OCI-LY7 (cell line): ENCODE data around the gene LAIR2. TPM values are rescaled to one million over a fixed set of nuclear protein-coding genes. Genes with fewer than 3 reads are reported as not detected.
A peak's percentile ranks its signal among the peaks of the same experiment; 100 is the strongest.

Experiments used
- BruUV-seq: library from RNA; stranded (reverse); fragments of 400-500 nt; replicated peaks from 2 replicates; lab custom pipeline; 2021; lab: Mats Ljungman, UMichigan
- CTCF ChIA-PET: fragments of 300-600 bp; sonication (Branson Sonifier 250); formaldehyde crosslinking; loops from one replicate; lab custom pipeline; 2022; ENCODE audit warnings: antibody characterized with exemption; ENCODE audit not compliant: unreplicated experiment; lab: Charles Lee
- POLR2A ChIA-PET: fragments of 300-600 bp; sonication (Branson Sonifier 250); formaldehyde crosslinking; loops from one replicate; lab custom pipeline; 2022; ENCODE audit warnings: antibody characterized with exemption; lab: Charles Lee
- DNase-seq: peaks from one replicate; pipeline ENCODE4 v3.0.0-alpha.2; 2015; ENCODE audit warnings: low spot score
- H2AFZ ChIP-seq: fragments of 200-600 bp; sonication (generic), shearing (Covaris generic); 2 replicates; pipeline ENCODE4 v1.6.1; 2014; ENCODE audit warnings: mild to moderate bottlenecking, antibody characterized with exemption, low read length, moderate library complexity
- H3K27ac ChIP-seq: fragments of 200-600 bp; sonication (generic); 2 replicates; pipeline ENCODE4 v1.5.1; 2014; ENCODE audit warnings: mixed run types, low read depth, mild to moderate bottlenecking, moderate library complexity, low read length, inconsistent platforms; ENCODE audit not compliant: poor library complexity, severe bottlenecking
- H3K36me3 ChIP-seq: fragments of 200-600 bp; sonication (generic); 2 replicates; pipeline ENCODE4 v1.6.1; 2014; ENCODE audit warnings: mild to moderate bottlenecking, antibody characterized with exemption, low read length, moderate library complexity, mixed read lengths; ENCODE audit not compliant: insufficient read depth
- H3K4me1 ChIP-seq: fragments of 200-600 bp; sonication (generic); 2 replicates; pipeline ENCODE4 v1.5.1; 2014; ENCODE audit warnings: mild to moderate bottlenecking, low read length; ENCODE audit not compliant: insufficient read depth, poor library complexity, severe bottlenecking
- H3K4me2 ChIP-seq: fragments of 200-600 bp; sonication (generic); 2 replicates; pipeline ENCODE4 v1.6.1; 2014; ENCODE audit warnings: mild to moderate bottlenecking, low read length
- H3K4me3 ChIP-seq: fragments of 200-600 bp; sonication (generic); 2 replicates; pipeline ENCODE4 v1.5.1; 2014; ENCODE audit warnings: mild to moderate bottlenecking, low read depth, low read length; ENCODE audit not compliant: poor library complexity, severe bottlenecking
- H3K79me2 ChIP-seq: fragments of 200-600 bp; sonication (generic); 2 replicates; pipeline ENCODE4 v1.6.1; 2016; ENCODE audit warnings: low read depth, mild to moderate bottlenecking, low read length, moderate library complexity, mixed read lengths; ENCODE audit not compliant: insufficient read depth
- H3K9me2 ChIP-seq: fragments of 200-600 bp; sonication (generic); 2 replicates; pipeline ENCODE4 v1.6.1; 2016; ENCODE audit warnings: mild to moderate bottlenecking, low read length, mixed read lengths; ENCODE audit not compliant: insufficient read depth
- H3K9me3 ChIP-seq: fragments of 200-600 bp; sonication (generic); 2 replicates; pipeline ENCODE4 v1.6.1; 2014; ENCODE audit warnings: mild to moderate bottlenecking, mixed run types, low read length, mixed read lengths
- H4K20me1 ChIP-seq: fragments of 200-600 bp; sonication (generic); 2 replicates; pipeline ENCODE4 v1.6.1; 2014; ENCODE audit warnings: mild to moderate bottlenecking, antibody characterized with exemption, low read length, moderate library complexity, mixed read lengths; ENCODE audit not compliant: insufficient read depth
- EZH2phosphoT487 ChIP-seq: fragments of 200-600 bp; sonication (generic); IDR thresholded peaks from 2 replicates; pipeline ENCODE4 v1.6.1; 2018; ENCODE audit warnings: low read depth, borderline replicate concordance, mild to moderate bottlenecking, mixed run types, antibody characterized with exemption, low read length, moderate library complexity, mixed read lengths
- intact Hi-C: fragments of 100-400 bp; cut with micrococcal nuclease; formaldehyde crosslinking; loops from one replicate; pipeline ENCODE4 v1.10.0; 2022; ENCODE audit not compliant: unreplicated experiment
- total RNA-seq, 2 experiments: library from RNA; depleted of rRNA in 1 of 2; stranded (reverse); fragments of >200 nt in 1 of 2; shearing (Covaris generic) in 1 of 2; gene quantifications; 2 replicates each; pipeline ENCODE4 v1.2.3, GENCODE V29; 2014 to 2022
- TF ChIP-seq, protein P1 (sequence below): fragments of 200-600 bp; sonication (generic); conservative IDR thresholded peaks from 2 replicates; pipeline ENCODE4 v1.5.1; 2014; ENCODE audit warnings: mild to moderate bottlenecking, antibody characterized with exemption, low read length, moderate library complexity, mixed read lengths

Gene LAIR2
- total RNA-seq, 2 experiments from 2014 or later = not detected

DNA sequence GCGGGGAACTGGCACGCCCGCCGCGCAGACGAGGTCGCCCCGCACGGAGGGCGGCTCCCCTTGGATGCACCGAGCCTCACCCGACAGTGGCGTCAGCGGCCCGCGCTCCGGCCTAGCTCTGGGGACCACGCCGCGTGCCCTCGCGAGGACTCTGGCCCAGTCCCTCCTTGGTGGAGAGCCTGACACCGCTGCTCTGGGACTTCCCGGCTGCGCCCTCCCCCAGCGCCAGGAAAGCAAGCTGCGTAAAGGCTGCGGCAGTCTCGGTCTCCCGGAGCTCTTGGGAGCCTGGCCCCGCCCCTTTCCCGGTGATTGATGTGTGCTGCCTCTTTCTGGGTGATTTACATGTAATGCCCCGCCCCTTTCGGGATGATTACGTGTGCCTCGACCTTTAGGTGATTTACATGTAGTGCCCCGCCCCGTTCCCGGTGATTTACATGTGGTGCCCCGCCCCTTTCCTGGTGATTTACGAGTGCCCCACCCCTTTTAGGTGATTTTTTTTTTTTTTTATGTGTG, 39.0 kb upstream of the LAIR2 start, which contains the start of gene LENG9:
Gene LENG9, minus strand, starts transcription at position 248 of the 513 bp plus-strand sequence. CDS start 252 bp downstream, outside the sequence.
- Histone ChIP-seq H3K9me3 (no peaks in the 10 kb centered on the region), H3K4me3 (peak within 1 kb of the TSS; percentile 76), H3K79me2 (no peaks in the 10 kb centered on the region), H3K4me2 (peak within 1 kb of the TSS; percentile 88), H4K20me1 (no peaks in the 10 kb centered on the region; the same call in 1 of the 2 replicates), H3K36me3 (peaks cover 39% of the 10 kb centered on the region), H3K4me1 (peaks cover 20% of the 10 kb centered on the region), H2AFZ (peak within 1 kb of the TSS; percentile 84), H3K27ac (peak within 1 kb of the TSS; percentile 92), H3K9me2 (no peaks in the 10 kb centered on the region)
- no peak for TF ChIP-seq EZH2phosphoT487
- TF ChIP-seq, protein P1, sequence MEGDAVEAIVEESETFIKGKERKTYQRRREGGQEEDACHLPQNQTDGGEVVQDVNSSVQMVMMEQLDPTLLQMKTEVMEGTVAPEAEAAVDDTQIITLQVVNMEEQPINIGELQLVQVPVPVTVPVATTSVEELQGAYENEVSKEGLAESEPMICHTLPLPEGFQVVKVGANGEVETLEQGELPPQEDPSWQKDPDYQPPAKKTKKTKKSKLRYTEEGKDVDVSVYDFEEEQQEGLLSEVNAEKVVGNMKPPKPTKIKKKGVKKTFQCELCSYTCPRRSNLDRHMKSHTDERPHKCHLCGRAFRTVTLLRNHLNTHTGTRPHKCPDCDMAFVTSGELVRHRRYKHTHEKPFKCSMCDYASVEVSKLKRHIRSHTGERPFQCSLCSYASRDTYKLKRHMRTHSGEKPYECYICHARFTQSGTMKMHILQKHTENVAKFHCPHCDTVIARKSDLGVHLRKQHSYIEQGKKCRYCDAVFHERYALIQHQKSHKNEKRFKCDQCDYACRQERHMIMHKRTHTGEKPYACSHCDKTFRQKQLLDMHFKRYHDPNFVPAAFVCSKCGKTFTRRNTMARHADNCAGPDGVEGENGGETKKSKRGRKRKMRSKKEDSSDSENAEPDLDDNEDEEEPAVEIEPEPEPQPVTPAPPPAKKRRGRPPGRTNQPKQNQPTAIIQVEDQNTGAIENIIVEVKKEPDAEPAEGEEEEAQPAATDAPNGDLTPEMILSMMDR = no peak
- POLR2A ChIA-PET = no interaction called here
- no TSS peak for BruUV-seq
- peak; percentile 99 for DNase-seq
- CTCF ChIA-PET = no interaction called here
- intact Hi-C loops = loop anchor here (1.0 kb wide), 1 partner anchor 14 kb away; the partner anchor contains the start of gene LENG8

- POLR2A ChIA-PET = no interaction called here
- no peaks in the 10 kb centered on the region for H3K9me2 ChIP-seq
- TF ChIP-seq EZH2phosphoT487 = no peak
- TF ChIP-seq, protein P1 = no peak
- peak overlapping the region; percentile 92 for H3K27ac ChIP-seq
- H3K4me3 ChIP-seq = peak overlapping the region; percentile 76
- H3K4me2 ChIP-seq = peak overlapping the region; percentile 88
- peak overlapping the region; percentile 84 for H2AFZ ChIP-seq
- peak; percentile 99 for DNase-seq
- H4K20me1 ChIP-seq = no peaks in the 10 kb centered on the region; the same call in 1 of the 2 replicates
- no TSS peak for BruUV-seq
- intact Hi-C loops = loop anchor here (1.0 kb wide), 1 partner anchor 15 kb away; the partner anchor contains the start of gene LENG8
- no peaks in the 10 kb centered on the region for H3K9me3 ChIP-seq
- peaks cover 20% of the 10 kb centered on the region for H3K4me1 ChIP-seq
- CTCF ChIA-PET = no interaction called here
- no peaks in the 10 kb centered on the region for H3K79me2 ChIP-seq
- peaks cover 34% of the 10 kb centered on the region for H3K36me3 ChIP-seq
Measured at GRCh38 chr19:54464044-54464629, 38.5 kb upstream of the LAIR2 start.
